IMR-90 (cell line): ENCODE measurements around the gene THY1. TPM values are rescaled to one million over a fixed set of nuclear protein-coding genes. Genes with fewer than 3 reads are reported as not detected.

Experiments used
- ATAC-seq: fragments of 200-7000 bp; cut with Tn5 transposase; 2 replicates; pipeline ENCODE4 v1.9.1; 2020; ENCODE audit warnings: low read depth, mild to moderate bottlenecking, moderate library complexity
- BruUV-seq: library from RNA; stranded (reverse); fragments of 400-500 nt; replicated peaks from 2 replicates; lab custom pipeline; 2021; lab: Mats Ljungman, UMichigan
- CTCF ChIA-PET: fragments of 300-600 bp; formaldehyde crosslinking; extraction: SDS; loops from one replicate; lab custom pipeline; 2021; ENCODE audit warnings: antibody characterized with exemption; lab: Yijun Ruan, JAX
- POLR2A ChIA-PET: fragments of 300-600 bp; sonication (Branson Sonifier 250); formaldehyde crosslinking; loops from one replicate; lab custom pipeline; 2022; ENCODE audit warnings: antibody characterized with exemption; ENCODE audit not compliant: unreplicated experiment; lab: Charles Lee
- DNase-seq: peaks from one replicate; pipeline ENCODE4 v3.0.0; 2013
- H2AFZ ChIP-seq: replicated peaks from 2 replicates; pipeline ENCODE3; 2013; ENCODE audit warnings: low read length, mild to moderate bottlenecking; ENCODE audit not compliant: poor library complexity
- H2AK5ac ChIP-seq: 2 replicates; pipeline ENCODE4 v1.6.1; 2013; ENCODE audit warnings: low read depth, low read length, inconsistent platforms
- H2AK9ac ChIP-seq: replicated peaks from 2 replicates; pipeline ENCODE3; 2013; ENCODE audit warnings: mild to moderate bottlenecking, low read depth, low read length, moderate library complexity; ENCODE audit not compliant: poor library complexity
- H2BK120ac ChIP-seq: 2 replicates; pipeline ENCODE4 v1.6.1; 2013; ENCODE audit warnings: low read depth, low read length, inconsistent platforms
- H2BK15ac ChIP-seq: 3 replicates; pipeline ENCODE4 v1.6.1; 2013; ENCODE audit warnings: low read depth, low read length, inconsistent platforms
- H2BK20ac ChIP-seq: 2 replicates; pipeline ENCODE4 v1.6.1; 2013; ENCODE audit warnings: low read depth, mild to moderate bottlenecking, inconsistent platforms, low read length, moderate library complexity
- H2BK5ac ChIP-seq: 2 replicates; pipeline ENCODE4 v1.6.1; 2013; ENCODE audit warnings: mild to moderate bottlenecking, low read depth, low read length, inconsistent platforms; ENCODE audit not compliant: poor library complexity, severe bottlenecking
- H3K14ac ChIP-seq: replicated peaks from 2 replicates; pipeline ENCODE4 v1.6.1; 2013; ENCODE audit warnings: low read depth, low read length, inconsistent platforms
- H3K18ac ChIP-seq: 2 replicates; pipeline ENCODE4 v1.6.1; 2013; ENCODE audit warnings: low read depth, low read length, control low read depth
- H3K23ac ChIP-seq: 2 replicates; pipeline ENCODE4 v1.6.1; 2013; ENCODE audit warnings: low read depth, low read length, inconsistent platforms
- H3K27ac ChIP-seq: 2 replicates; pipeline ENCODE4 v1.5.1; 2013; ENCODE audit warnings: mild to moderate bottlenecking, control low read depth, low read length; ENCODE audit not compliant: insufficient read depth
- H3K27me3 ChIP-seq: 2 replicates; pipeline ENCODE4 v1.6.1; 2013; ENCODE audit warnings: low read length; ENCODE audit not compliant: control insufficient read depth, insufficient read depth
- H3K36me3 ChIP-seq: 2 replicates; pipeline ENCODE4 v1.6.1; 2013; ENCODE audit warnings: low read length, mixed read lengths; ENCODE audit not compliant: control insufficient read depth, insufficient read depth
- H3K4ac ChIP-seq: 2 replicates; pipeline ENCODE4 v1.6.1; 2013; ENCODE audit warnings: low read depth, low read length, inconsistent platforms
- H3K4me1 ChIP-seq: 2 replicates; pipeline ENCODE4 v1.6.1; 2013; ENCODE audit warnings: low read length, mixed read lengths; ENCODE audit not compliant: control insufficient read depth, insufficient read depth
- H3K4me2 ChIP-seq: 2 replicates; pipeline ENCODE4 v1.6.1; 2013; ENCODE audit warnings: low read depth, mild to moderate bottlenecking, control low read depth, low read length, moderate library complexity
- H3K4me3 ChIP-seq: 2 replicates; pipeline ENCODE4 v1.5.1; 2013; ENCODE audit warnings: low read depth, mild to moderate bottlenecking, control low read depth, low read length, moderate library complexity; ENCODE audit not compliant: insufficient read depth
- H3K56ac ChIP-seq: 2 replicates; pipeline ENCODE4 v1.6.1; 2013; ENCODE audit warnings: low read length, inconsistent platforms; ENCODE audit not compliant: insufficient read depth; ENCODE audit errors: extremely low read depth
- H3K79me1 ChIP-seq, 2 experiments: 2 replicates each; pipeline ENCODE4 v1.6.1; 2013; ENCODE audit warnings: low read length in 2 of 2, inconsistent platforms in 1 of 2, low read depth in 1 of 2
- H3K9ac ChIP-seq: 2 replicates; pipeline ENCODE4 v1.6.1; 2013; ENCODE audit warnings: low read depth, low read length, control low read depth
- H3K9me1 ChIP-seq: 2 replicates; pipeline ENCODE4 v1.6.1; 2013; ENCODE audit warnings: low read length, inconsistent platforms; ENCODE audit not compliant: insufficient read depth
- H3K9me3 ChIP-seq: 2 replicates; pipeline ENCODE4 v1.6.1; 2013; ENCODE audit warnings: low read length; ENCODE audit not compliant: control insufficient read depth, insufficient read depth
- H4K20me1 ChIP-seq: 2 replicates; pipeline ENCODE4 v1.6.1; 2013; ENCODE audit warnings: low read length, inconsistent platforms; ENCODE audit not compliant: insufficient read depth
- H4K5ac ChIP-seq: 2 replicates; pipeline ENCODE4 v1.6.1; 2013; ENCODE audit warnings: mild to moderate bottlenecking, low read depth, low read length, control low read depth
- H4K8ac ChIP-seq, 2 experiments: 2 replicates each; pipeline ENCODE4 v1.6.1; 2013; ENCODE audit warnings: low read depth in 2 of 2, low read length in 2 of 2, control low read depth in 1 of 2, inconsistent platforms in 1 of 2
- H4K91ac ChIP-seq: 2 replicates; pipeline ENCODE4 v1.6.1; 2013; ENCODE audit warnings: low read depth, low read length, inconsistent platforms; ENCODE audit not compliant: insufficient read depth
- CEBPB ChIP-seq: IDR thresholded peaks from 2 replicates; pipeline ENCODE4 v1.6.1; 2012; ENCODE audit warnings: low read depth, low read length, improper control_type of control experiment
- CHD1 ChIP-seq: IDR thresholded peaks from 2 replicates; pipeline ENCODE4 v1.6.1; 2012; ENCODE audit warnings: low read depth, low read length, improper control_type of control experiment
- FOS ChIP-seq: fragments of 150-350 bp; IDR thresholded peaks from 2 replicates; pipeline ENCODE4 v1.6.1; 2016; ENCODE audit warnings: low read depth, low read length
- MAFK ChIP-seq: IDR thresholded peaks from 2 replicates; pipeline ENCODE4 v1.6.1; 2012; ENCODE audit warnings: low read depth, low read length, improper control_type of control experiment
- MAZ ChIP-seq: IDR thresholded peaks from 2 replicates; pipeline ENCODE4 v1.6.1; 2012; ENCODE audit warnings: low read depth, mild to moderate bottlenecking, low read length, improper control_type of control experiment, moderate library complexity, borderline replicate concordance
- NFE2L2 ChIP-seq: fragments of 150-350 bp; IDR thresholded peaks from 2 replicates; pipeline ENCODE4 v1.6.1; 2016; ENCODE audit warnings: low read depth, mild to moderate bottlenecking, low read length
- POLR2A ChIP-seq: IDR thresholded peaks from 2 replicates; pipeline ENCODE4 v1.6.1; 2012; ENCODE audit warnings: mild to moderate bottlenecking, low read depth, low read length
- RAD21 ChIP-seq: IDR thresholded peaks from 2 replicates; pipeline ENCODE4 v1.6.1; 2012; ENCODE audit warnings: low read length, improper control_type of control experiment
- RCOR1 ChIP-seq: IDR thresholded peaks from 2 replicates; pipeline ENCODE4 v1.6.1; 2012; ENCODE audit warnings: mild to moderate bottlenecking, low read length, improper control_type of control experiment; ENCODE audit not compliant: insufficient replicate concordance
- WGBS, 2 experiments: methylation state at CpG; one replicate each; pipeline versions ENCODE4 v1.1.5 to v1.1.7; 2013; ENCODE audit warnings: missing lambda C conversion rate in 2 of 2; ENCODE audit not compliant: insufficient read length in 1 of 2; ENCODE audit errors: extremely low coverage in 2 of 2; 5-methylcytosine and 5-hydroxymethylcytosine counted together
- dilution Hi-C: fragments of 300-500 bp; cut with HindIII; formaldehyde crosslinking; loops from one replicate; pipeline ENCODE4 v1.14.3; 2018; ENCODE audit warnings: low sequenced_read_pairs; ENCODE audit not compliant: unreplicated experiment
- in situ Hi-C: fragments of 300-500 bp; cut with MboI; formaldehyde crosslinking; loops from 3 replicates; pipeline ENCODE4 v1.14.3; 2019; ENCODE audit warnings: low sequenced_read_pairs, inconsistent platforms, mixed read lengths
- intact Hi-C: fragments of 100-400 bp; cut with micrococcal nuclease; formaldehyde crosslinking; loops from 2 replicates; pipeline ENCODE4 v1.10.0; 2022
- polyA plus RNA-seq, 3 experiments: library from polyadenylated mRNA; depleted of rRNA; stranded (reverse); fragments of >200 nt; gene quantifications; 2 replicates each; pipeline ENCODE4 v1.2.3, GENCODE V29; 2012; ENCODE audit warnings: low replicate concordance in 1 of 3
- total RNA-seq: library from RNA; depleted of rRNA; stranded (reverse); fragments of >200 nt; gene quantifications from 2 replicates; pipeline ENCODE4 v1.2.3, GENCODE V29; 2012
- TF ChIP-seq, protein P1 (sequence below): fragments of 150-350 bp; IDR thresholded peaks from 2 replicates; pipeline ENCODE4 v1.6.1; 2016; ENCODE audit warnings: low read depth, mild to moderate bottlenecking, low read length, moderate library complexity, borderline replicate concordance
- TF ChIP-seq, protein P2 (sequence below): fragments of 150-350 bp; IDR thresholded peaks from 2 replicates; pipeline ENCODE4 v1.6.1; 2017; ENCODE audit warnings: mild to moderate bottlenecking, antibody characterized with exemption, low read length, low read depth

The THY1 gene
- total and polyA plus RNA-seq, 2 of the 4 experiments (the other 2 are of a cell fraction), result 703 to 2,603 TPM

DNA sequence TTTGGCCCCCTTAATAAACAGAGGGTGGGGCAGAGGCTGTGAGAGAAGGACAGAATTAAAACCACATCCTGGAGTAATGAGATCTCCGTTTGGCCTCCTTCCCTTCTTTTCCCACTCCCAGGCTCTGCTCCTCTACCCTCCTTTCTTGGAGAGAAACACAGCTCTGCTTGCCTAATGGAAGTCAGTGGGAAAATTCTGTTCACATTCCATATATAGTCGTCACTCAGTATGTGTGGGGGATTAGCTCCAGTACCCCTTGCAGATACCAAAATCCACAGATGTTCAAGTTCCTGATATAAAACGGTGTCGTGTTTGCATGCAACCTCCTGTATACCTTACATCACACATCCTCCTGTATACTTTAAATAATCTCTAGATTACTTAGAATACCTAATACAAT is 37.6 kb upstream of the THY1 start:
- Histone ChIP-seq H2BK15ac (peak overlapping the region; percentile 98; the same call in 2 of the 3 replicates), H3K27ac (peak overlapping the region; percentile 93), H3K14ac (peak overlapping the region; percentile 73), H2AFZ (peak overlapping the region; percentile 78), H3K79me1 (peaks cover 0 to 8% of the 10 kb centered on the region in 2 experiments; a peak in 1 of 4 replicates), H3K36me3 (no peaks in the 10 kb centered on the region), H4K5ac (peak overlapping the region; percentile 72), H2BK120ac (peak overlapping the region; percentile 98), H3K56ac (peak overlapping the region; percentile 84; the same call in 1 of the 2 replicates), H2BK20ac (peak overlapping the region; percentile 97), H3K4me1 (peaks cover 21% of the 10 kb centered on the region), H3K9ac (peak overlapping the region; percentile 2; the same call in 1 of the 2 replicates), H3K4me3 (no peak overlapping the region), H4K20me1 (no peaks in the 10 kb centered on the region), H2BK5ac (peak overlapping the region; percentile 76), H3K9me3 (no peaks in the 10 kb centered on the region), H2AK9ac (peak overlapping the region; percentile 86), H3K27me3 (no peaks in the 10 kb centered on the region), H3K4me2 (peak overlapping the region; percentile 11), H3K4ac (peak overlapping the region; percentile 99), H3K9me1 (peaks cover 20% of the 10 kb centered on the region), H3K23ac (peak overlapping the region; percentile 85; the same call in 1 of the 2 replicates), H4K91ac (peak overlapping the region; percentile 84), H2AK5ac (peak overlapping the region; percentile 100; the same call in 1 of the 2 replicates), H3K18ac (peak overlapping the region; percentile 88), H4K8ac (peak overlapping the region; percentile 84 to 87; a peak in 3 of 4 replicates)
- WGBS, 2 experiments, result no CpG with 5 or more reads among the region's 4 CpGs
- dilution Hi-C loops, result no loop called here
- ChIA-PET POLR2A (interaction anchor here (0.7 kb wide), 1 partner anchor 43 kb away, joined by 3 read pairs; no protein-coding TSS in a partner anchor), CTCF (interaction anchor here (0.9 kb wide), 1 partner anchor 10 kb away, joined by 6 read pairs; no protein-coding TSS in a partner anchor)
- ATAC-seq (peak; percentile 88), DNase-seq (peak; percentile 97)
- in situ Hi-C loops, result no loop called here
- intact Hi-C loops, result no loop called here
- no TSS peak for BruUV-seq
- peak; percentile 53 for TF ChIP-seq CEBPB
- 0 out of 2 replicates have a peak, but pooled peaks have one; percentile 14 for TF ChIP-seq RAD21
- TF ChIP-seq CHD1, result no peak
- no peak for TF ChIP-seq RCOR1
- TF ChIP-seq, protein P1, sequence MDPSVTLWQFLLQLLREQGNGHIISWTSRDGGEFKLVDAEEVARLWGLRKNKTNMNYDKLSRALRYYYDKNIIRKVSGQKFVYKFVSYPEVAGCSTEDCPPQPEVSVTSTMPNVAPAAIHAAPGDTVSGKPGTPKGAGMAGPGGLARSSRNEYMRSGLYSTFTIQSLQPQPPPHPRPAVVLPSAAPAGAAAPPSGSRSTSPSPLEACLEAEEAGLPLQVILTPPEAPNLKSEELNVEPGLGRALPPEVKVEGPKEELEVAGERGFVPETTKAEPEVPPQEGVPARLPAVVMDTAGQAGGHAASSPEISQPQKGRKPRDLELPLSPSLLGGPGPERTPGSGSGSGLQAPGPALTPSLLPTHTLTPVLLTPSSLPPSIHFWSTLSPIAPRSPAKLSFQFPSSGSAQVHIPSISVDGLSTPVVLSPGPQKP, result no peak
- no peak for TF ChIP-seq MAFK
- peak; percentile 22; the same call in 1 of the 2 replicates for TF ChIP-seq MAZ
- peak; percentile 20; the same call in 1 of the 2 replicates for TF ChIP-seq FOS
- TF ChIP-seq POLR2A, result no peak
- TF ChIP-seq NFE2L2, result no peak
- TF ChIP-seq, protein P2, sequence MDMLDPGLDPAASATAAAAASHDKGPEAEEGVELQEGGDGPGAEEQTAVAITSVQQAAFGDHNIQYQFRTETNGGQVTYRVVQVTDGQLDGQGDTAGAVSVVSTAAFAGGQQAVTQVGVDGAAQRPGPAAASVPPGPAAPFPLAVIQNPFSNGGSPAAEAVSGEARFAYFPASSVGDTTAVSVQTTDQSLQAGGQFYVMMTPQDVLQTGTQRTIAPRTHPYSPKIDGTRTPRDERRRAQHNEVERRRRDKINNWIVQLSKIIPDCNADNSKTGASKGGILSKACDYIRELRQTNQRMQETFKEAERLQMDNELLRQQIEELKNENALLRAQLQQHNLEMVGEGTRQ, result no peak
